OCI-LY1 (cell line): Measurements from ENCODE around the gene TIGD1.

ENCODE experiments used
- H2AFZ ChIP-seq: fragments of 200-600 bp; sonication (generic), shearing (Covaris generic); 2 replicates; pipeline ENCODE4 v1.6.0; 2014; ENCODE audit warnings: antibody characterized with exemption, mild to moderate bottlenecking, low read length
- H3F3A ChIP-seq: fragments of 200-600 bp; sonication (generic), shearing (Covaris generic); 2 replicates; pipeline ENCODE4 v1.6.0; 2014; ENCODE audit warnings: mild to moderate bottlenecking, antibody characterized with exemption, low read length, moderate library complexity; ENCODE audit not compliant: insufficient read depth
- H3K27ac ChIP-seq: fragments of 200-600 bp; sonication (generic); 2 replicates; pipeline ENCODE4 v1.5.1; 2014; ENCODE audit warnings: low read length, mixed run types, mild to moderate bottlenecking, low read depth; ENCODE audit not compliant: poor library complexity, severe bottlenecking
- H3K27me3 ChIP-seq: fragments of 200-600 bp; sonication (generic); 2 replicates; pipeline ENCODE4 v1.6.0; 2014; ENCODE audit warnings: antibody characterized with exemption, mild to moderate bottlenecking, low read length, moderate library complexity; ENCODE audit not compliant: insufficient read depth
- H3K36me3 ChIP-seq: fragments of 200-600 bp; sonication (generic); 2 replicates; pipeline ENCODE4 v1.6.1; 2014; ENCODE audit warnings: mild to moderate bottlenecking, antibody characterized with exemption, low read length, moderate library complexity, mixed read lengths; ENCODE audit not compliant: insufficient read depth
- H3K4me1 ChIP-seq: fragments of 200-600 bp; sonication (generic); 2 replicates; pipeline ENCODE4 v1.5.1; 2014; ENCODE audit warnings: mild to moderate bottlenecking, low read length, moderate library complexity; ENCODE audit not compliant: insufficient read depth, severe bottlenecking
- H3K4me2 ChIP-seq: fragments of 200-600 bp; sonication (generic), shearing (Covaris generic); 2 replicates; pipeline ENCODE4 v1.6.1; 2014; ENCODE audit warnings: low read length
- H3K4me3 ChIP-seq: fragments of 200-600 bp; sonication (generic); 2 replicates; pipeline ENCODE4 v1.5.1; 2014; ENCODE audit warnings: low read length, low read depth, mild to moderate bottlenecking, mixed read lengths; ENCODE audit not compliant: poor library complexity, severe bottlenecking
- H3K79me2 ChIP-seq: fragments of 200-600 bp; shearing (Covaris generic); 2 replicates; pipeline ENCODE4 v1.6.1; 2016; ENCODE audit warnings: mixed run types, low read length, mixed read lengths; ENCODE audit not compliant: insufficient read depth
- H3K9ac ChIP-seq: fragments of 200-600 bp; sonication (generic), shearing (Covaris generic); 2 replicates; pipeline ENCODE4 v1.6.1; 2014; ENCODE audit warnings: mild to moderate bottlenecking, low read length, mixed read lengths
- H3K9me2 ChIP-seq: fragments of 200-600 bp; sonication (generic), shearing (Covaris generic); 2 replicates; pipeline ENCODE4 v1.6.1; 2014; ENCODE audit warnings: low read depth, mild to moderate bottlenecking, low read length, mixed read lengths
- H3K9me3 ChIP-seq: fragments of 200-600 bp; shearing (Covaris generic); 2 replicates; pipeline ENCODE4 v1.6.1; 2014; ENCODE audit warnings: low read length, mixed read lengths
- H4K20me1 ChIP-seq: fragments of 200-600 bp; sonication (generic), shearing (Covaris generic); 2 replicates; pipeline ENCODE4 v1.6.0; 2016; ENCODE audit warnings: mild to moderate bottlenecking, low read length; ENCODE audit not compliant: insufficient read depth
- EZH2 ChIP-seq: fragments of 200-600 bp; sonication (generic), shearing (Covaris generic); IDR thresholded peaks from 2 replicates; pipeline ENCODE4 v1.8.0; 2017; ENCODE audit warnings: borderline replicate concordance, mixed run types, mild to moderate bottlenecking, antibody characterized with exemption, low read length, moderate library complexity, mixed read lengths
- TF ChIP-seq, protein P1 (sequence below): fragments of 200-600 bp; sonication (generic), shearing (Covaris generic); IDR thresholded peaks from 2 replicates; pipeline ENCODE4 v1.5.1; 2017; ENCODE audit warnings: mild to moderate bottlenecking, antibody characterized with exemption, low read length, moderate library complexity, mixed read lengths

TIGD1 gene

DNA sequence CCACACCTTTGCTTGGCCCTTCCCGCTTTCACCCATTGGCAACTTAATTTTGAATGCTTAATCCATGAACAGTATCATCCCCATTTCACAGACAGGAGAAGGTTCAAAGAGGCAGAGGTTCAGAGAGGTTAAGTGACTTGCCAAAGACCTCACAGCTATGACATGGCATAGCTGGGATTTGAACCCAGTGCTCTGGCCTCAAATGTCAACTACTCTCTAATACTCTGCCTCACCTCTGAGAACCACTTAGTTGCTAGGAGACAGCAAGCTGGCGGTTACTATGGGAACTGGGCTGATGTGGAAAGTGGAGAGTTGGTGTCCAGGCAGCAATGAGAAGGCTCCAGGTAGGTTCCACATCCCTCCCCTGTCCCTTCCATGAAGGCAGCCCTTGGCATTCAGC, 45.9 kb downstream of the TIGD1 start:
- no peak overlapping the region for H3K4me3 ChIP-seq
- no peaks in the 10 kb centered on the region for H3F3A ChIP-seq
- no peaks in the 10 kb centered on the region for H3K9me3 ChIP-seq
- H3K27me3 ChIP-seq, result no peaks in the 10 kb centered on the region; the same call in 1 of the 2 replicates
- no peaks in the 10 kb centered on the region for H4K20me1 ChIP-seq
- no peak overlapping the region for H2AFZ ChIP-seq
- H3K36me3 ChIP-seq, result no peaks in the 10 kb centered on the region
- TF ChIP-seq, protein P1, sequence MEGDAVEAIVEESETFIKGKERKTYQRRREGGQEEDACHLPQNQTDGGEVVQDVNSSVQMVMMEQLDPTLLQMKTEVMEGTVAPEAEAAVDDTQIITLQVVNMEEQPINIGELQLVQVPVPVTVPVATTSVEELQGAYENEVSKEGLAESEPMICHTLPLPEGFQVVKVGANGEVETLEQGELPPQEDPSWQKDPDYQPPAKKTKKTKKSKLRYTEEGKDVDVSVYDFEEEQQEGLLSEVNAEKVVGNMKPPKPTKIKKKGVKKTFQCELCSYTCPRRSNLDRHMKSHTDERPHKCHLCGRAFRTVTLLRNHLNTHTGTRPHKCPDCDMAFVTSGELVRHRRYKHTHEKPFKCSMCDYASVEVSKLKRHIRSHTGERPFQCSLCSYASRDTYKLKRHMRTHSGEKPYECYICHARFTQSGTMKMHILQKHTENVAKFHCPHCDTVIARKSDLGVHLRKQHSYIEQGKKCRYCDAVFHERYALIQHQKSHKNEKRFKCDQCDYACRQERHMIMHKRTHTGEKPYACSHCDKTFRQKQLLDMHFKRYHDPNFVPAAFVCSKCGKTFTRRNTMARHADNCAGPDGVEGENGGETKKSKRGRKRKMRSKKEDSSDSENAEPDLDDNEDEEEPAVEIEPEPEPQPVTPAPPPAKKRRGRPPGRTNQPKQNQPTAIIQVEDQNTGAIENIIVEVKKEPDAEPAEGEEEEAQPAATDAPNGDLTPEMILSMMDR, result no peak
- TF ChIP-seq EZH2, result no peak
- H3K4me2 ChIP-seq, result no peak overlapping the region
- H3K4me1 ChIP-seq, result no peaks in the 10 kb centered on the region
- H3K9me2 ChIP-seq, result no peaks in the 10 kb centered on the region
- H3K9ac ChIP-seq, result no peak overlapping the region
- H3K27ac ChIP-seq, result no peak overlapping the region
- H3K79me2 ChIP-seq, result no peaks in the 10 kb centered on the region

DNA sequence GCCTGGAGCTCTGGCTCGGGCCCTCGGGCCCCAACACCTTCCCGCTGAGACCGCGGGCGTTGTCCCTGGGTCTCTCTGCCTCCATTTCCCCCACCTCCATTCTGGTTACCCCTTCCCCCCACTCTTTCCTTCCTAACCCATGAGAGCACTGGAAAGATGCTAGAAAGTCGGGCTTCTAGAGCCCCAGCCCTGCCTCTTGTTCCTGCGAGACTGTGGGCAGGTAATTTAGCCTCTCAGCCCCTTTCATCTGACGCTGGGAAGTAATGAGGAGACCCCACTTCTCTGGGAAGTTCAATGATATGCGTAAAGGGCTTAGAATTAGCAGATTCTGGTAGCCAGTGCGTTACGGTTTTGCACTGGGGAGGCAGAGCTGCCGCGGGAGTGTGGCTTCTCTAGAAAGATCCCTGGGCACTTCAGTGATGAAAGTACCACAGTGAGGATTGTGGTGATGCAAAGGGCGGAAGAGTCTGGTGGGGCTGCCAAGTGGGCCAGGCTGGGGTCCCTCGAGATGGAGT, 46.5 kb downstream of the TIGD1 start:
- no peak overlapping the region for H3K27ac ChIP-seq
- TF ChIP-seq, protein P1, result no peak
- no peak for TF ChIP-seq EZH2
- H3K27me3 ChIP-seq, result no peaks in the 10 kb centered on the region; the same call in 1 of the 2 replicates
- no peaks in the 10 kb centered on the region for H3K79me2 ChIP-seq
- no peaks in the 10 kb centered on the region for H4K20me1 ChIP-seq
- H3K4me2 ChIP-seq, result no peak overlapping the region
- no peak overlapping the region for H3K9ac ChIP-seq
- H3K9me2 ChIP-seq, result no peaks in the 10 kb centered on the region
- H3K36me3 ChIP-seq, result no peaks in the 10 kb centered on the region
- H2AFZ ChIP-seq, result no peak overlapping the region
- H3K4me3 ChIP-seq, result no peak overlapping the region
- H3K9me3 ChIP-seq, result no peaks in the 10 kb centered on the region
- no peaks in the 10 kb centered on the region for H3F3A ChIP-seq
- no peaks in the 10 kb centered on the region for H3K4me1 ChIP-seq

DNA sequence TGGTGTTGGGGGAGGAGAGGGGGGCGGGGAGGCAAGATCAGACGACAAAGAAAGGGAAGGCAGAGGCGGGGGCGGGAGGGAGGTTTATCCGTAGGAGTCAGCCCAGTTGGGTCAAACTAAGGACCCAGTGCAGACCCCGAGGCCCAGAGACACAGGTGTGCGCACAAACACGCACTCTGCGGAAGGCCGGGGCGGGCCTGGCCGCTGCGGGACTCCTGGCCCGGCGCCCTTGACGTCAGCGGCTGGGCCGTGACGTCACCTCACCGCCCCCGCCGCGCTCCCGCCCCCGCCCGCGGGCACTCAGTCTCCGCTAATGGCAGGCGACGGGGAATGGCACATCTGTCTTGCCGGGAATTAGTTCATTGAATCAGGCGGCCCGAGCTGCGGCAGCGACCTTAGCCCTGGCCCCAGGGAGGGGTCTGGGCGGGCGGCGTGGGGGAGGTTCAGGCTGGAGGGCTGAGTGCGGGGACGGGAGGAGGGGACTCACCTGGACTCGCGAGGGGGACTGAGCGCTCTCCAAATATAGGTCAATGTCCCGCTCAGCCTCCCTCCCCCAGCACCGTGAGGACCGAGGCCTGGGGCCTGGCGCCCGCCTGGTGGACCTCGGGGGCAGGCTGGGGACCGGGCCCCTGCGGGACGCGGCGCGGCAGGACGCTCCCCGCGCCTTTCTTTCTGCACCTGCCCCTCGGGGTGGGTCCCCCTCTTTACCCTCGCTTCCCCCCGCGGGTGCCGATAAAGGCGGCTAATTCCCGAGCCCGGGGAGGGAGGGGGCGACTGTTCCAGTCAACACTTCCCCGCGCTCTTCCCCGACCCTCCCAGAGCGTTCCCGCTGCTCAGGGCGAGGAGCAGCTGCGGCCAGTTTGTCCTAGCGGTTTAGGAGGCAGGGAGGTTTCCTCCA, 47.2 kb downstream of the TIGD1 start:
- no peaks in the 10 kb centered on the region for H3K9me3 ChIP-seq
- no peaks in the 10 kb centered on the region for H3K9me2 ChIP-seq
- no peaks in the 10 kb centered on the region for H3K4me1 ChIP-seq
- no peak overlapping the region for H2AFZ ChIP-seq
- H3K9ac ChIP-seq, result no peak overlapping the region
- TF ChIP-seq EZH2, result no peak
- TF ChIP-seq, protein P1, result no peak
- no peak overlapping the region for H3K27ac ChIP-seq
- no peak overlapping the region for H3K4me2 ChIP-seq
- H3K36me3 ChIP-seq, result no peaks in the 10 kb centered on the region
- no peaks in the 10 kb centered on the region for H3F3A ChIP-seq
- no peak overlapping the region for H3K4me3 ChIP-seq
- no peaks in the 10 kb centered on the region for H4K20me1 ChIP-seq
- no peaks in the 10 kb centered on the region for H3K79me2 ChIP-seq
- H3K27me3 ChIP-seq, result no peaks in the 10 kb centered on the region; the same call in none of the 2 replicates
